KMS-11 (cell line): ENCODE data around the gene ADCY7.
"Not testable (repeated sequence)": the region's sequence is repeated elsewhere in the genome, so short reads cannot be mapped to it uniquely, and the experiment has no call there.

ENCODE experiments used
- H2AFZ ChIP-seq: fragments of 200-600 bp; sonication (generic); 2 replicates; pipeline ENCODE4 v1.6.1; 2016; ENCODE audit warnings: antibody characterized with exemption, mixed run types, low read depth
- H3K27ac ChIP-seq: fragments of 200-600 bp; sonication (generic); 2 replicates; pipeline ENCODE4 v1.6.1; 2016; ENCODE audit warnings: mild to moderate bottlenecking, mixed run types
- H3K27me3 ChIP-seq: fragments of 200-600 bp; sonication (generic); 2 replicates; pipeline ENCODE4 v1.6.1; 2017; ENCODE audit warnings: mild to moderate bottlenecking, low read depth, mixed run types, moderate library complexity; ENCODE audit not compliant: insufficient read depth
- H3K36me3 ChIP-seq: fragments of 200-600 bp; sonication (generic); 2 replicates; pipeline ENCODE4 v1.6.1; 2017; ENCODE audit warnings: mild to moderate bottlenecking, mixed run types; ENCODE audit not compliant: insufficient read depth
- H3K4me1 ChIP-seq: fragments of 200-600 bp; sonication (generic); 2 replicates; pipeline ENCODE4 v1.6.1; 2016; ENCODE audit warnings: mild to moderate bottlenecking, low read depth, mixed run types; ENCODE audit not compliant: poor library complexity, severe bottlenecking
- H3K4me2 ChIP-seq: fragments of 200-600 bp; sonication (generic); 2 replicates; pipeline ENCODE4 v1.7.0; 2016; ENCODE audit warnings: mild to moderate bottlenecking, mixed run types
- H3K4me3 ChIP-seq: fragments of 200-600 bp; sonication (generic); IDR thresholded peaks from 2 replicates; pipeline ENCODE4 v1.6.1; 2017; ENCODE audit warnings: low read depth, low read length, mixed read lengths; ENCODE audit not compliant: insufficient read depth
- H3K79me2 ChIP-seq: fragments of 200-600 bp; sonication (generic); 2 replicates; pipeline ENCODE4 v1.6.1; 2016; ENCODE audit warnings: low read depth, mixed run types; ENCODE audit not compliant: insufficient read depth
- H3K9ac ChIP-seq: fragments of 200-600 bp; sonication (generic); 2 replicates; pipeline ENCODE4 v1.6.1; 2016; ENCODE audit warnings: mild to moderate bottlenecking, mixed run types
- H4K20me1 ChIP-seq: fragments of 200-600 bp; sonication (generic); 2 replicates; pipeline ENCODE4 v1.6.1; 2016; ENCODE audit warnings: mild to moderate bottlenecking, mixed run types; ENCODE audit not compliant: insufficient read depth
- TF ChIP-seq, protein P1 (sequence below): fragments of 200-600 bp; sonication (generic); conservative IDR thresholded peaks from 2 replicates; pipeline ENCODE4 v1.6.1; 2017; ENCODE audit warnings: low read depth, mild to moderate bottlenecking, antibody characterized with exemption, low read length, moderate library complexity, mixed read lengths

ADCY7 gene

DNA sequence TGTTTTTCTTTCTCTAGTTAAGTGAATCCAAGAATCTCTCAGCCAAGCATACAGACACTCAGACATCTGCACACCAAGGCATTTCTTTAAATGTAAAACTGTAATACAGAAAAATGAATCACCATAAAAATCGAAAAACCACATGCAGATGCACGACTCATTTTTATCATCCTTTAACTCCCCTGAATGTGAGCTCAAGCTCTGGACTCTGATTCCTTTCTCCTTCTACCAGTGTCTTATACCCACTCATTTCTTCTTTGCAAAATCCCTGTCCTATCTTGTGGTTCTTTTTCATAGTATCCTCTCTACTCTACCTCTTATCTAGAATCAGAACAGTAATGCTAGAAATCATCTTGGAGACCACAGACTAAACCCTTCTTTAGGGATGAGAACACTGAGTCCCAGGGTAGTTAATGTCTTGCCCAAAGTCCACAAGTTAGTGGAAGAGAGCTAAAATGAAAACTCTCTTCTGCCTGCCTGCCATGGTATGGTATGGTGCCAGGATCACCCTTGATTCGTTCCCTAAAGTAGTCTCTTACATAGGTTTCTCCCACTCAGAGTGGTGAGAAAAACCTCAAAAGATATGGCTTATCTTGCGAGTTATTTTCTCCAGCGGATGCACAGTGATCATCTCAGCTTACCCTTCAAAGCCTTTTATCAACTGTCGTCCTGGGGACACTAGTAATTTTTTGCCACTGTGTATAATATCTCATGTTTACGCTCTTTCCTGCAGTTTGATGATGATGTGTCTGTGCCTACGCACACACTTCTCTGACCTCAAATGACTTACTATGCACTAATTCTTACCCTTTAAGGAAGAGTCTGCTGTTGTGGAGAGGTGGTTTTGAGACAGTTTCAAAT lies 72.2 kb downstream of the ADCY7 start:
- Histone ChIP-seq H3K27me3 (no peaks in the 10 kb centered on the region), H3K36me3 (no peaks in the 10 kb centered on the region), H3K4me2 (no peak overlapping the region), H3K4me1 (no peaks in the 10 kb centered on the region), H2AFZ (no peak overlapping the region), H3K9ac (no peak overlapping the region), H3K27ac (no peak overlapping the region), H3K79me2 (no peaks in the 10 kb centered on the region), H3K4me3 (no peak overlapping the region), H4K20me1 (no peaks in the 10 kb centered on the region)
- TF ChIP-seq, protein P1, sequence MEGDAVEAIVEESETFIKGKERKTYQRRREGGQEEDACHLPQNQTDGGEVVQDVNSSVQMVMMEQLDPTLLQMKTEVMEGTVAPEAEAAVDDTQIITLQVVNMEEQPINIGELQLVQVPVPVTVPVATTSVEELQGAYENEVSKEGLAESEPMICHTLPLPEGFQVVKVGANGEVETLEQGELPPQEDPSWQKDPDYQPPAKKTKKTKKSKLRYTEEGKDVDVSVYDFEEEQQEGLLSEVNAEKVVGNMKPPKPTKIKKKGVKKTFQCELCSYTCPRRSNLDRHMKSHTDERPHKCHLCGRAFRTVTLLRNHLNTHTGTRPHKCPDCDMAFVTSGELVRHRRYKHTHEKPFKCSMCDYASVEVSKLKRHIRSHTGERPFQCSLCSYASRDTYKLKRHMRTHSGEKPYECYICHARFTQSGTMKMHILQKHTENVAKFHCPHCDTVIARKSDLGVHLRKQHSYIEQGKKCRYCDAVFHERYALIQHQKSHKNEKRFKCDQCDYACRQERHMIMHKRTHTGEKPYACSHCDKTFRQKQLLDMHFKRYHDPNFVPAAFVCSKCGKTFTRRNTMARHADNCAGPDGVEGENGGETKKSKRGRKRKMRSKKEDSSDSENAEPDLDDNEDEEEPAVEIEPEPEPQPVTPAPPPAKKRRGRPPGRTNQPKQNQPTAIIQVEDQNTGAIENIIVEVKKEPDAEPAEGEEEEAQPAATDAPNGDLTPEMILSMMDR = no peak

DNA sequence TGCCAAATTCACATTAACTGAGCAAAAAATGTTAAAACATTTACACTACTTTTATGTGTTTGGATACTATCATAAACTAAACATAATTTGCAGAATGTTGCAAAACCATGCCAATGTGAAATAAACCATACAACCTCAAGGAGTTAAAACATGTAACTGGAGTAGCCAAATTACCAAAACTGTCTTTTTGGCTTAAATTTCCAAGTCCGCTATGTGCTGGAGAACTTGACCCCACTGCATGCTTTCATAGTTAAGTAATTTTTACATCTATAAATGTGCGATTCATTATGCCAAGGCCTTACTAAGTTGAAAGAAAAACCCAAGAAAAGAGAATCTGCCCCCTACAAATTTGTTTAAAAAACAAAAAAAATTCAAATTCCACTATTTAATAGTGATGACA lies 74.2 kb downstream of the ADCY7 start:
- H3K9ac ChIP-seq = no peak overlapping the region
- no peak overlapping the region for H3K4me3 ChIP-seq
- TF ChIP-seq, protein P1 = no peak
- no peaks in the 10 kb centered on the region for H3K4me1 ChIP-seq
- no peaks in the 10 kb centered on the region for H3K27me3 ChIP-seq
- no peak overlapping the region for H3K27ac ChIP-seq
- no peaks in the 10 kb centered on the region for H4K20me1 ChIP-seq
- no peak overlapping the region for H3K4me2 ChIP-seq
- H2AFZ ChIP-seq = no peak overlapping the region
- no peaks in the 10 kb centered on the region for H3K79me2 ChIP-seq
- no peaks in the 10 kb centered on the region for H3K36me3 ChIP-seq

DNA sequence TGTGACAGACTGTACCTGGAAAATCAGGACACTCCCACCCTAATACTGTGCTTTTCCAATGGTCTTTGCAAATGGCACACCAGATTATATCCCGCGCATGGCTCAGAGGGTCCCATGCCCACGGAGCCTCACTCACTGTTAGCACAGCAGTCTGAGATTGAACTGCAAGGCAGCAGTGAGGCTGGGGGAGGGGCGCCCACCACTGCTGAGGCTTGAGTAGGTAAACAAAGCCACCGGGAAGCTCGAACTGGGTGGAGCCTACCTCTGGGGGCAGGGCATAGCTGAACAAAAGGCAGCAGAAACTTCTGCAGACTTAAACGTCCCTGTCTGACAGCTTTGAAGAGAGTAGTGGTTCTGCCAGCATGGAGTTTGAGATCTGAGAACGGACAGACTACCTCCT lies 77.2 kb downstream of the ADCY7 start:
- not testable (repeated sequence) for H3K79me2 ChIP-seq, H3K4me1 ChIP-seq, H4K20me1 ChIP-seq, H3K9ac ChIP-seq, H3K4me2 ChIP-seq, H2AFZ ChIP-seq, H3K27me3 ChIP-seq, H3K27ac ChIP-seq, H3K36me3 ChIP-seq, H3K4me3 ChIP-seq

DNA sequence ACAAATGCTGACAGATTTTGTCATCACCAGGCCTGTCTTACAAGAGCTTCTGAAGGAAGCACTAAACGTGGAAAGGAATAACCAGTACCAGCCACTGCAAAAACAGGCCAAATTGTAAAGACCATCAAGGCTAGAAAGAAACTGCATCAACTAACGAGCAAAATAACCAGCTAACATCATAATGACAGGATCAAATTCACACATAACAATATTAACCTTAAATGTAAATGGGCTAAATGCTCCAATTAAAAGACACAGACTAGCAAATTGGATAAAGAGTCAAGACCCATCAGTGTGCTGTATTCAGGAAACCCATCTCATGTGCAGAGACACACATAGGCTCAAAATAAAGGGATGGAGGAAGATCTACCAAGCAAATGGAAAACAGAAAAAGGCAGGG lies 78.9 kb downstream of the ADCY7 start:
- H3K4me2 ChIP-seq, H3K79me2 ChIP-seq: not testable (repeated sequence)

DNA sequence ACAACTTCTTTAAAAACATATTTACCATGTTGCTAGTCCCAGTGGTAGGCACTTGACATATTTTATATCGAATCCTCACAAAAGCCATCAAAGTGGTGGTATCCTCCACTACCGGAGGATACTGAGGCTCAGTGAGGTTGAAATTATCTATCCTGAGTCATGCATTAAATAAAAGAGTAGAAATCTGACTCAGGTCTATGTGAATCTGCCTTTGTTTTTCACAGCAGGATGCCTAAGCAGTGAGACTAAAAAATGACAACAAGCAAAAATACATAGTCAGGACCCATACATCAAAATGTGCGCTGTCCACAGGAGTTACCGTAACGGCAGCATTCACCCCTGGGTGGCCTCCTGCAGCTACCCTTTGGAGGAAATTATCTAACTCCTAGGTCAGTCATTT lies 84.8 kb downstream of the ADCY7 start:
- Histone ChIP-seq H3K36me3 (peaks cover 11% of the 10 kb centered on the region; the same call in 1 of the 2 replicates), H3K9ac (no peak overlapping the region), H3K4me3 (no peak overlapping the region), H3K27me3 (no peaks in the 10 kb centered on the region), H4K20me1 (no peaks in the 10 kb centered on the region), H3K27ac (no peak overlapping the region), H2AFZ (no peak overlapping the region), H3K79me2 (no peaks in the 10 kb centered on the region), H3K4me2 (no peak overlapping the region), H3K4me1 (no peaks in the 10 kb centered on the region)
- TF ChIP-seq, protein P1 = no peak

More for the DNA sequence above, 78.9 kb downstream of the ADCY7 start:
- H3K27ac ChIP-seq, H3K4me1 ChIP-seq, H3K36me3 ChIP-seq, H3K27me3 ChIP-seq, H3K9ac ChIP-seq, H2AFZ ChIP-seq, H3K4me3 ChIP-seq, H4K20me1 ChIP-seq: not testable (repeated sequence)
